Activated T-cell treated with anti-CD3 and anti-CD28 coated beads for 48 hours (primary cell): ENCODE results near the gene OCA2.

Experiments used
- DNase-seq: peaks from one replicate; pipeline ENCODE4 v3.0.0-alpha.2; 2020; ENCODE audit warnings: low read depth

Gene OCA2

DNA sequence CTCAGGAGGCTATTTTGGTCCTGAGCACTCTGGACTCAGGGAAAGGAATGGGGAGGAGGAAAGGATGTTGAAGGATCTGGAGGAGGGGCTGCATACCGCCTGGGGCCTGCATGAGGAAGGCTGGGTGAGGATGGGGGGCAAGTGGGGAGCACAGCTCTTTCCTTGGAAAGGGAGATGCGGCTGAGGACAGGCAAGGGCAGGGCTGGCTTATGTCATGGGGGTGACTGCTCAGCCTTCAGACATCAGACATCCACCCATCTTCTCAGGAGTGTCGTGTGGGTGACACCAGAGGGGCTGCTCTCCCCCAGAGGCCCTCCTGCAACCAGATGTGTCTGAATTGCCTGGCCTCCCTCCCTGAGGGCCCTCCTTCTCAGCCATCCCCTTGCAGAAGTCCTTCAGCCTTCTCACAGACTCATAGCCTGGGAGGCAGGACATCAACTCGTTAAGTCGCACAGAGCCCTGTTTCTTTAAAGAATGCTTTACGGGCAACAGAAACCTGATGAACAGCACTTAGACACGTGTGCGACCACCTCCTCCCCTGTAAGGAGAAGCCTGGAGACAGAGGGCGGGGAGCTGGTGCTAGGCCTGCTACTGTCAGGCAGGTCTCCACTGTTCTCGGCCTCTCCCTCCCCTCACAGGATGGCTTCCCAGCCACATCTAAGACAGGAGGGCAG, 252.3 kb downstream of the OCA2 start:
- DNase-seq: no peak

DNA sequence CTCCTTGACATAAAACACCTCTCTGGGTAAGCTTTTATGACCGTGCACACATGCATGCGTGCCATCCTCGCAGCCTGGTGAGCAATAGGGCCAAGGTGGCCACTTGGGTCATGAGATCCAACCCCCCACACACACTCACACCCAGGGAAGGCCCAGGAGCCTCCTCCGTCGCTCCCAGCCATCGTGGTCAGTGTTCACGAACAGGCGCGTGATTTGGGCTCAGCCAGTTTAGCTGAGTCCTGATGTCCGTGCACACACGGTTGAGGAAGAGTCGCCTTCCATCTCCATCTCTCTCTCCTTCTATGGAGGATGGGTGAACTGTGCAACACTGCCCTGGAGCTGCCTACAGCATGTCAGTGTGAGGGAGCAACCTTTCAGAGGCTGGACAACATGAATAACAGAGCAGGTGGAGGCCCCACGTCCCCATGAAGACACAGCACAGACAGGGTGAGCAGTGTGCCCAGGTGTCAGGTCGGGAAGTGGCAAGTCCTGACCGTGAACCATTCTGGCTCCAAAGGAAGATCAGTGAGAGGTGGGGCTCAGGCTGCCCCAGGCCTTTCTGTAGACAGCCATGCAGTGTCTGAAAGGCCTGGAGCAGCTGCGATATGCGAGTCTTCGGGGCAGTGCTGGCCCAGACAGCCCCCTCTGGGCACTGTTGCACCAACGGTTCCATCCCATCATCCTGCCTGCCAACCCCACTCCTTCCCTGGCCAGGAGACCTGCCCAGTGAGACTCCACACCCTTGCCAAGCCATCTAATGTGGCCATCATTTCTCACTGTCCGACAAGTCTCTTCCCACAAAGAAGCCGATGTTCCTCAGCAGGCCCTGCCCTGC, 253.4 kb downstream of the OCA2 start:
- DNase-seq: no peak

DNA sequence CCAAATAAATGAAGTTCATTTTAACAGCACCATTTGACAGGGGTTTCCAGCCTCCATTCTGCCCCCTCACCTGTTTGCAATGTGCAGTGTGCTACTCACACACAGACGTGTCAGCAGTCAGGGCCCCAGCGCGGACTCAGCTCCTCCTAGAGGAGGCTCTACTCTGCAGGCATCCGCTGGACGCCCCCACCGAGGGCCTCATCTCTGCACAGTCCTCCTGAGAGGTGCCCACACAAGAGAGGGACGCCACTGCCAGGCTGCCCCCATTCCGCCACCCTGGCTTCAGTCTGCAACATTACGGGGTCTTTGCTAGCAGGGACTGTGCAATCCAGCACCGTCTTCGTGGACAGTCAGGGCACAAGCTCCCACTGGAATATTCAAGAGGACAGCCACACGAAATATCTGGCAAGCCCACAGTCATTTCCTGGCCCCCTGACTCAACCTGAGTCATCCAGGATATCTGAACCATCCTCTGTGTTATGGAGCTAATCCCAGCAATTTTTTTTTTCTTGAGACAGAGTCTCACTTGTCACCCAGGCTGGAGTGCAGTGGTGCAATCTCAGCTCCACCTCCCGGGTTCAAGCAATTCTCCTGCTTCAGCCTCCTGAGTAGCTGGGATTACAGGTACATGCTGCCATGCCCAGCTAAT, 255.0 kb downstream of the OCA2 start:
- no peak for DNase-seq

DNA sequence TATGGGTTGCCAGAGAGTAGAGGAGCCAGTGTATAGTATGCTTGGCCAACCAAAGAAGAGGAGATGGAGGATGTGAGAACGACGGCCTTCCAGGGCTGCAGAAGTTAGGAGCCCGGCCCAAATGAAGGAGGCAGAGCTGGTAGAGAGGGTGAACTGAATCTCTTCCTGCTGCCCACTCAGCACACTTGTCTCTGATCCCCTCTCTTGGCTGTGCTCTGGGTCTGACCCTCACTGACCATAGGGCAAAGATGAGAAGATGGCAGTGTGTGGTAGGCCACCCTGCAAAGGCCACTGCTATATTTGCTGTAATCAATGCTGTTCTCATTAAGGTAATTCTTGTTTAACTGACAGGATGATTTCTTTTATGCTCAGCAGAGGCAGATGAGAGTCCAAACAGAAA, 256.0 kb downstream of the OCA2 start:
- no peak for DNase-seq

DNA sequence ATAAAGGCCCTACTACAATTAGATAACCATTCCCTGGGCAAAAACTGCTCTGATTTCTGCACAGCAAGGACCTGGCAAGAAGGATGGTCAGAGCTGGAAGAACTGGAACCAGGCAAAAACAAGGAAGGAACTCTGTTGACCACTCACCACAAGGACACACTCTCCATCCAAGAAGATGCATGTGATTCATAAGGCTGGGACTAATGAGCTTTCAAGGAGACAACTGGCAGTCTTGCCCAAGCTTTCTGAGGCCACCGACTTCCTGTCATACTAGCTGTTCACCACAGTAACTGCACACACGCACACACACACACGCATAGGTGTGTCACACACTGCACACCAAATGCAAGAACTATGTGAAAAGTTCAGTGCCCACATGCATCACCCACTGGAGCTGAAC, 256.6 kb downstream of the OCA2 start:
- DNase-seq: no peak

DNA sequence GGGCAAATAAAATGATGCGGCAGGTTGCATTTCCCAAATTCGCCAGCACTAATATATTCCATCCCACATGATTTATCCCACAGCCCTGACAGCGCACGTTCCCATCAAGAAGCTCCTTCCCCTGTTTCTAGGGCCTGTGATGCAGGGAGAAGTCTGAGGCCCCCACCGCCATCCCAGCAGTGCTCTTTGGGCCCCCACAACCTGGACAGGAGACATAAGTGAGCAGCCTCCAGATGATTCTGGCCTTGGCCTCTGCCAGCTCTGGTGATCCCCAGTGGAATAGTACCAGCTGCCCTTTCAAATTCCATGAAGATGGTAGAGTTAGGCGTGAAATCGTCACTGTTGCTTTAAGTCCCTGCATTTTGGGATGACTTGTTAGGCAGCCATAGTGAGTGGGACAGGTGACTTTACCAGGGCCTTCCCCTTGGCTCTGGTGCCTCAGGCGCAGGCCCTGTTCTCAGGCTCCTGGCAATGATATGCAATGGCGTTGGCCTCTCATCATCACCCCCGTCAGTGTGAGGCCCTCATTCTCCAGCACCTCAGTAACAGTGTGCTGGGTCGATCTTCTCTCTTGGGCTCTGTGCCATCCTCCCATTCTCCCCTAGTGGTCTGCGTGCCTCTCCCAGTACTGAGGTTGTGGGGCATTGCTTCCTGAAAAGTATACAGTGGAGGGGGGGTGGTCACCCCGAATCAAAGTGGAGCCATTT, 263.7 kb downstream of the OCA2 start:
- DNase-seq: no peak

DNA sequence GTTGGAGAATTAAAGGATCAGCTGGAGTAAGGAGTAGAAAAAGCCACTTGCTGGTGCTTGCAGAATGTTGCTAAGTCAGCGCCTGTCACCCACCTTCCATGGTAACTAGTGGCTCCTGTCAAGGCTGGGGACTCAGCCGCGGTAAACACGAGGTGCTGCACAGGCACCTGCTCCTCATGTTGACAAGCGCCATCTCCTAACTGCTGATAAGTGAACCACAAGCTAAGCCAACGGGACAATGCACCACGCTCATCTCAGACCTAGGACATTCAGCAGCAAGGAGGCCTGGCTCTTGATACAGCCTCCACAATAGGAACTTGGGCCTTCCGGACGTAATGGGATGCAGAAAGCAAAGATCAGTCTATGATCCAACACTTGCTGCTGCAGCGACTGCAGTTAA, 264.4 kb downstream of the OCA2 start:
- DNase-seq: no peak

DNA sequence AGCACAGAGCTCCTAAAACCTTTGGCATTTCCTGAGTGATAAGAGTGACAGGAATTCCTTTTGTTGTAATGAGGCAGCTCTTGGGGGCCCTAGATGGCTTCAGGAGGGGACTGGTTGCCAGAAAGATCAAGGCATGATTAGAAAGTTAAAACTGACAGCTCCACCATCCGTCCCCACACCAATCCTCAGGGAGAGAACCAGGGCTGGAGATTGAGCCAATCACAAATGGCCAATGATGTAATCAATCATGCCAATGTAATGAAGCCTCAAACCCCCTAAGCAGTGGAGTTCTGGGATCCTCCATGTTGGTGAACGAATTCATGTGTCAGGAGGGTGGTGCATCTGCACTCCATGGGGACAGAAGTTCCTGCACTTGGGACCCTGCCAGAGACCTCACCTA, 265.1 kb downstream of the OCA2 start:
- DNase-seq: no peak

DNA sequence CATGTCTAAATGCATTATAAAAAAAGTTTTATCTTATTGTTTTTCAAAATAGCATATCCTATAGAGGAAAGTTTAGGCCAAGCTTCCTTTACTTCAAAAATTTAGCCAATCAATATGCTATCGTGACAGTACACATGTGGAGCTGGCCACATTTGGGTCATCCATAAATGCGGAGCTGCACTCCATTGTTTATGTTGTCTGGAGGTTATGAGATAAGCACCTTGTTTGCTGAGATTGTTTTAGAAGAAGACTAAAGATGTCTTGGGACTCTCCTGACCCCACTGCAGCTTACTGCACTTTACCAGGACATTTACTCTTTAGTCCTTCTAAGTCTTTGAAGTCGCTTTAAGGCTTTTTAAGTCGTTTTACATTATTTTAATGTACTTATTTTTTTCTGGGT, 265.9 kb downstream of the OCA2 start:
- no peak for DNase-seq

DNA sequence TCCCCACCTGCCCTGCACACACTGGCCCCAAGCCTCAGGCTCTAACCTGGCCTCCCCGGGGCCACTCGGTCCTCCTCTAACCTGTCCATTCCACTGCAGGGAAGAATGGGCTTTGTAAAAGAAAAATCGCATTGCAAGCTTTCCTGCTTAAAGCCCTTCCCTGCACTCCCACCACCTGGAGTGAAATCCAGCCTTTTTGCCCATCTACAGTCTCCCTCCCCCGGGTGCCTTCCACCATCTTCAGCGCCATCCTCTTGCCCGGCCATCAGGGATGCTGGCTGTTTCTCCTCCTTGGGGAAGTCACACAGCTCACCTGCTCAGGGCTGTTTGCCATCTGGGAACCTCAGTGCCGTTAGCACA, 266.9 kb downstream of the OCA2 start:
- no peak for DNase-seq

DNA sequence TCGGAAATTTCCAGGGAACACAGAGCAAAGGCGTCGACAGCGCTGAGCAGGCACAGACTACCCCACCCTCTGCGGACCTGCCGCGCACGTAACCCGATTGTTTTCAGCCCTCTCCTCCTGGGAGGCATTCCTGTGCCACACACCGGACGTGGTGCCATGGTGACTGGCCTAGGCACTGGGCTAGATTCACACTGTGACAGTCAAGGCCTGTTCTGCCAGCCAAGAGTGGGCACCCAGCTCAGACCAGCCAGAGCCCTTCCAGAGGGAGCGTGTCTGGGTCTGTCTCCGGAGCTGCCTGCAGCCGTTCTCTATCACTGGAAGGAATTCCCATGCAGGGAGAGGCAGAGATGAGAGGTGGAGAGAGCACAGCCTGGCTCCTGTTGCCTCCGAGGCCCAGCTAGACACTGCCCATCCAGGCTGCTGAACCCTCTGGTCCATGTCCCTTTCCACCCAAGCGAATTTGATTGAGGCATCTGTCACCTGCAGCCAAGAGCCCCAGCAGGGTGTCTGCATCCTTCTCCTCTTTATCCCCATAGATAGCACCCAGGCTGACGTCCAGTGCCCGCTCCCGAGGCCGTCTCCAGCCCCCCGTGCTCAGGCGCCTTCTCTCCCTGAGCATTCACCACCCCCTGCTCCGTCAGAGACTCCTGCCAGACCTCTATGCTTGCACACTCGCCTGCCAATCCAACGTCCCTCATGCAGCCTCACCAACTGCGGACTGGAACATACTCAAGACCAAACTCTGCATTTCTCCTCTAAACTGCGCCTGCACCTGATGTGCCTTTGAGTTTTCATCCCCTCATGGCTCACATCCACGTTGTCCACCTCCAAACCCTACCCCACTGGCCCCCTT, 267.5 kb downstream of the OCA2 start:
- no peak for DNase-seq

DNA sequence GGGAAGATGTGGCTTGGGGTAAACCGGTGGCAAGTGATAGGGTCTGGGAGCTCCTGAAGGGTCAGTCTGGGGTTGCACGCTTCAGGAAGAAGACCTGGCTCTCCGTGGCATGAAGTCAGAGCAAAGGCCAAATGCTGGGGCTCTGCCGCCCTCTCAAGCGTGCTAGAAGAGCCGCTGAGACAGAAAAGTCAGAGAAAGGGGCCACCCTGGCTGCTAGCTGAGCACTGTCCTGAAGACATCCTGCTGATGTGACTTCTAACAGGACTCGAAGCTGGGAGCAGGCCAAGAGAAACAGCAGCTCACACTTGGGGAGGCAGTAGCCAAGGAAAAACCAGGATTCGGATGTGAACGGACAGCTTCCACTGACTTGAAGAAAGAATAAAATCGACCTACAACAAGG, 270.4 kb downstream of the OCA2 start:
- DNase-seq: no peak

DNA sequence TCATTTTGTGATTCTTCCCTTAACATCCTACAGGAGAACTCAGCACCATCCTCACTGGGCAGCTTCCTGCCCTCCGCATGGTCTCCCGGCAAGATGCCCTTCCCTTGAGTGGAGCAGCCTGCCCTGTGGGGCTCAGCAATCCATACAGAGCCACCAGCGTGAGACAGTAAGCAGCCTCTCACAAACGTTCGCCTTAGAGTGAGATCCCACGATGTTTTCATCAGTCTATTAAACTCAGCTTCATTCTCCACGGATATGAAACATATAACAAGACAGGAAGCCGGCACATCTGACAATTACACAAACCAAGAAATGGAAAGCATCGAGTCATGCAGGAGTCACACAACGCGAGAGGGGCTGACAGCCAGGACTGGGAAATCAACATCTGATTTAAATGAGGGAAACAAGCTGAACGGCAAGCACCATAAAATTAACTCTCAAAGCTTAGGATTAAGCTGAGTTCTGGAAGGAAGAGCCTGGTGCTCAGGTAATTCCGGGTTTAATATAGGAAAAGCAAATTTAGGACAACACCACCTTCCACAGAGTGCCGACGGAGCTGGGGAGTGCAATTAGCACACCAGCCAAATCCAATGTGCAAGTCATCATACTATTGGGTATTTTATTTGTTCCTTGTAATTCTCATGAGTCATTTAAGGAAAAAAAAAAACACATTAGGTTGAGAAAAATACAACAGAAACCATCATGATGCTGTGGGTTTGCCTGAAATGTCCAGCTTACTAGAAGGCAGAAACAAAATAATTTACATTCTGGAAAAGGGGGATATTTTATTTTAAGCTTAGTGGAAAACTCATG, 272.0 kb downstream of the OCA2 start:
- no peak for DNase-seq

DNA sequence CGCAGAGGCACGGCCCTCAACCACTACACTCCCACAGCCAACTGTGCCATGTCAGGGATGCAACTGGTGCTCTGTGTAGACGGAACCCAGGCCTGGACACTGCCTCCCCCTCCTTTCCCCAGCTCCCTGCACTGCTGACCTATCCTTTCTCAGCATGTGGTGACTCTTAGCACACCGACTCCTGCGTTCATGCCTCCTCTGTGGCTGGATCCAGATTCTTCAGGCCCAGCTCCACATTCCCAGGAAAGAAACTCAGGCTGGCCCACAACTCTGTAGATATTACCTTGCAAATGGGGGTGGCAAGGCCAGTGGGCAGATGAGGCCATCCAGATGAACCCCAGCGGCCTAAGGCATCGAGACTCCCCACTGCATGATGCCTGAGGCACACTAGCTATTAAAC, 272.7 kb downstream of the OCA2 start:
- DNase-seq: no peak

DNA sequence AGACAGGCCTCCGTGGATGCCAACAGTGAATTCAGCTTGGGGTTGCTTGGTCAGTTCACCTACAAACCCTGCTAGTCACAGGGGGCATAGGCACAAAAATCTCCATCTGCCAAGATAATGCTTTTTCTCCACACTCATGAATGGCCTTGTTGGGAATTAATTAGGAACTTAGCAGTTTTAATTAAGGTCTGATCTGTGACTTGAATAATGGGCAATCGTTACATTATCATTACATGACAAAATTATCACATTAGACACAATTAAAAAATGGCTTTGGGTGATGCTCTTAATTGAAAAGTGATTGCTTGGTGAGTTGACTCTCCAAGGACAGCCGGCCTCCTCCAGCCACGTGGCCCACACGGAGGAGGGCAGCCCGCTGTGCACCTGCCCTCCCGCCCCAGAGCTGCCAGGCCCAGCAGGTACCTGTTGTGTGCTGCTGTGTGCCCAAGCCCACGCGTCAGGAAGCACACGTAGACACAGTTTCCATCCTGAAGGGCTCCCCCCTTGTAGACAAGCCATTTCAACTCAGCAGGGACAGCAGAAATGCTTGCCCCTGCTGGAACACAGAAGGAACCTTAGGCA, 274.2 kb downstream of the OCA2 start:
- no peak for DNase-seq

DNA sequence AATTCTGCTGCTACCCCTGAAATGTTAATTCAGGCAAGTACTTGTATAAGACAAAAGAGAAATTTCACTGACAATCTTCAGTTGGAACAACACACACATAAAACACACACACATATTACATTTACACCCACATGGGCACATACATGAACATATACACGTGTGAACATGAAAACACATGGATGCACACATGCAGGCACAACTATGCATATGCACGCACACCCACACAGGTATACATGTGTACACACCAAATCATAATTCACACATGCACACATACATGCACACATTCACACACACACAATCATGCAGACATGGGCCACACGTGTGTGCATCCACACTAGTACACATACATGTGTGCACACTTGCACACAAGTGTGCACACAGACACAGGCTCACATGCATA, 277.8 kb downstream of the OCA2 start:
- no peak for DNase-seq

DNA sequence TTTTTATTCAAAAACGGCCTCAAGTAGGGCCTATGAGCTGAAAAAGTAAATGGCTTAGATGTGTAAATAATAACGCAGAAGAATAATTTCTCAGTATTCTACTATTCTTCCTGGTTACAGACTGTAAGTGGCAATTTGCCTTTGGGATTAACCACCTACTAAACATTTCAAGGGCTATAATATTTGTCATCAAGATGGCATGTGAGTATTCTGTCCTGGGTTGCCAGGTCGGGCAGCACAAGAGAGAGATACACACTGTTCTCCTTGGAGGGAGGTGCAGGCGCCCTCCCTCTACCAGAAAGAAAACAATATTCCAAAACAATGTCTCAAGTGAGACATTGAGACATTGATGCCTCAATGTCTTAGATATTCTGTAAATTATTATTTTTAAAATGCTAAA, 278.4 kb downstream of the OCA2 start:
- no peak for DNase-seq

DNA sequence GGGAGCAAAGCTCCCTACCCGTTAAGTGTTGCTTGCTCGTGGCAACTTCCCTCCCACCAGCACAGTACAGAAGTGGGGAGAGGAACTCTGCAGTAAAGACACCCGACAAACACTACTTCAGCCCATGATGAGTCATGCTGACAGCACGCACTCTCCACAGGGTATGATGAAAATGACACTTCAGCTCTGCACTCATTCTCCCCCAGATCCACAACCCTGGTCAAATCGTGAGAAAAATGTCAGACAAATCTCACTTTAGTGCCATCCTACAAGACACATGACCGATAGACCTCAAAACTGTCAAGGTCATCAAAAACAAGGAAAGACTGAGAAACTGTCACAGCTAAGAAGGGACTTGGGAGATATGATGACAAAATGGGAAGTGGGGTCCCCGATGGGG, 278.9 kb downstream of the OCA2 start:
- DNase-seq: no peak

DNA sequence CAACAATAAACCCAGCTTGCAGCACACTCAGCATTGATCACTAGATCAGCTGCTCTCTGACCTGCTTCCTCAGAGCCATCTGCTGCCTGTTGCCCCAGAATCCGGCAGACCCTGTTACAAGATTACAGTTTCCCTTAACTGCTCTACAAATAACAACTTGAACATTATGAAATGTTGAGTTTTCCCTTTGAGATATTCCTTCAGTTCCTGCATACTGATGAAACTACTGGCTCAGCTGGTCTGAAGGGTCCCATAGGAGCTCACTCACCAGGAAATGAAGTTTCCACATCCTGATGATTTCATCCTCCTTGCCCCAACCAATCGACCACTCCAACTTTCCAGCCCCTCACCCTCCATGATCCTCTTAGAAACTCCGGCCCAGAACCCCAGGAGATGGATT, 281.9 kb downstream of the OCA2 start:
- no peak for DNase-seq

DNA sequence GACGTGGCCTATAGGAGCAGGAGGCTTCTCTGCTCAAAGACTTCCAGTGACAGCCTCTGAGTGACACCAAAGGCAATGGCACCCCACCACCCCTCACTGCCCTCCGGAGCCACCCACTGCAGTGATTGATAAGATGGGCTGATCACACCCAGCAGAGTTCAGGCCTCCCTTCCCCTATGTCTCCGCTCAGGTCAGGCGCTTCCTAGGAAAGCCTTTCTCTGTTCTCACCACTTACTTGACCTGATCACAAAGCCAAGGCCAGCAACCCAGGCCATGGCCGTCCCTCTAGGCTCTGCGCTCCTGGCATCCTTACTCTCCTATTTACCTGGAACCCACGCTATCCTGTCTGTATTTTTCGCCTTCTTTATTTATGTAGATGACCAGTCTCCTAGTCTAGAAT, 282.3 kb downstream of the OCA2 start:
- DNase-seq: no peak

DNA sequence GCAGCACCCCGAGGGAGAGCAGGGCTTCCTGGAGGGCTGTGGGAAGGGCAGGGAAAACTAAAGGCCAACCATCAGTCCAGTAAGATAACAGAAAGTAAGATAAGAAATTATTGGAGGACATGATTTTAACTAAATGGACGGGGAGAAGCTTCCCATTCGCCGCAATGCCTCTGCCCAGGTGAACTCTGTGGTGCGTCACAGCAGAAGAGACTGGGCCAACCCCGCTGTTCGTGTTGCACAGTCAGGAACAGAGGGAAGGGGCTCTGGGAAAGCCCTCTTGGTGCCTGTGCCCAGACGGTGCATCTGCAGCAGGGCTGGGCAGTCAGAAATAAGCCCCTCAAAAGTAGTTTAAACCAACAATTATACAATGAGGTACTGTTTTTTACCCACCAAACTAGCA, 284.1 kb downstream of the OCA2 start:
- no peak for DNase-seq
